HS-5 (cell line): ENCODE measurements around the gene RFX7.

Experiments used
- DNase-seq: peaks from one replicate; pipeline ENCODE4 v3.0.0-alpha.2; 2012; ENCODE audit warnings: low read depth

The RFX7 gene

DNA sequence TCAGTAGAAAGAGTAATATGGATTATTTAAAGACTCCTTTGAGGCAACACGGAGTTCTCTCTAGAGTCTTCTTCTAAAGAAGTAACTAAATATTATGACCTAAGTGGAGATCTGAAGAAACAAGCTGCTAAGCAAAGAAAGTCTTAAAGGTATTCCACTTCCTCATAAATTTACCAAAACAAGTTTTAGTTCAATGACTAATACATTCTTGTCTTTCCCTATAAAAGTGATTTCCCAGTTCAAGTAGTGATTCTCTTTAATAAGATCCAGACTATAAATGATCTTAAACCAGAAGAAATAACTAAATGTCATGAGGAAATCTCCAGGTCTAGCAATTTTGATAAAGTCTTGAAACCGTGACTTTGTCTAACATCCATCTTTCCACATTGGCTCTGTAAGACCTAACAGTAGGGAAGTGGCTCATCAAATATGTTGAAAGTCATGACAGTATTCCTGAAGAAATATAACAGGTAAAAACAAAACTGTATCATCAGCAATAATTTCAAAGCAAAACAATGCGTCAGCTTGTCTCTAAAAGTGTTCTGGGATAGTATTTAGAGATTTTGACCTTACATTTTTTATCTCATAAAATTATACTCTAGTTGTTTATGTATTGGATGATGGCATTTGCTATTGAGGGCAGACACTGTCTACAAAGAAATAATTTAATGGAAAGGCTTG, 198.5 kb downstream of the RFX7 start:
- no peak for DNase-seq

DNA sequence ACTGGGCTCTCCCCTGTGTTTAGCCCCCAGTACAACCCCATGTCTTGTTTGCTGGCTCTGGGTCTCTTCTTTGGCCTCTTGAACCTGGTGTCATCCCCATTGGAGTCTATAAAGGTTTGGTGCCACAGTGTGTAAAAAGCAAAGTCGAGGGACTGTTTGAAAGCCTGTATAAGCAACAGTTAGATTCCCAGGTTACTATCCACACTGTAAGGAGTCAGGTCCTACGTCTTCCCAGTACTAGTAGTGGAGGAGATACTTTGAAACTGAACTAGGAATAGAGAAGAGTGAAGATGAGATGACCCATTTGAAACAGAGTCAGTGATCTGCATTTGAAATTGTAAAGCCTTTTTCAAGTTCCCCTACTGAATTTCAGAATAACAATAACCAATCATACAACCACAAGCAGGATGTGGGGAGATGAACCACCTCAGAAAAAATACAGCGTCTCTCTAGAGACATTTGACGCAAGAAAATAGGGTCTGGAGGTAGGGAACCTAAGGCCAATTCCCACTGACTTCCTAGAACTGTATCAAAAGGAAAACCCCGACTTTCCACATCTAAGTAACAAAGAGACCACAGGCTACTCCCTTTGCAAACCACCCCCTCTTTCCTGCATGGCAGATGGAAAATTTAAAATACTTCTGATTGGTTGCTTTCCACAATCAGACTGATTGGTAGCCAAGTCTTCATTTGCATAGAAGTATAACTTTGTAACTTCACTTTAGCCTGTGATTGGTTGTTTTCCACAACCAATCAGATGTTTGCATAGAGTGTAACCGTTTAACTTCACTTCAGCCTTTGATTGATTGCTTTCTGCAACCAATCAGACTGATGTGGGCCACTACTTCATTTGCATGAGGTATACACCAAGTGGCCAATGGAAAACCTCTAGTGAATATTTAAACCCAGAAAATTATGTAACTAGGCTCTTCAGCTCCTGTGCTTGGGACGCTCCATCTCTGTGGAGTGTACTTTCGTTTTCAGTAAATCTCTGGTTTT, 200.4 kb downstream of the RFX7 start:
- no peak for DNase-seq

- DNase-seq, result no peak
Measured at GRCh38 chr15:56042498-56042897, 201.2 kb downstream of the RFX7 start.

- no peak for DNase-seq
Measured at GRCh38 chr15:56042031-56042430, 201.6 kb downstream of the RFX7 start.

DNA sequence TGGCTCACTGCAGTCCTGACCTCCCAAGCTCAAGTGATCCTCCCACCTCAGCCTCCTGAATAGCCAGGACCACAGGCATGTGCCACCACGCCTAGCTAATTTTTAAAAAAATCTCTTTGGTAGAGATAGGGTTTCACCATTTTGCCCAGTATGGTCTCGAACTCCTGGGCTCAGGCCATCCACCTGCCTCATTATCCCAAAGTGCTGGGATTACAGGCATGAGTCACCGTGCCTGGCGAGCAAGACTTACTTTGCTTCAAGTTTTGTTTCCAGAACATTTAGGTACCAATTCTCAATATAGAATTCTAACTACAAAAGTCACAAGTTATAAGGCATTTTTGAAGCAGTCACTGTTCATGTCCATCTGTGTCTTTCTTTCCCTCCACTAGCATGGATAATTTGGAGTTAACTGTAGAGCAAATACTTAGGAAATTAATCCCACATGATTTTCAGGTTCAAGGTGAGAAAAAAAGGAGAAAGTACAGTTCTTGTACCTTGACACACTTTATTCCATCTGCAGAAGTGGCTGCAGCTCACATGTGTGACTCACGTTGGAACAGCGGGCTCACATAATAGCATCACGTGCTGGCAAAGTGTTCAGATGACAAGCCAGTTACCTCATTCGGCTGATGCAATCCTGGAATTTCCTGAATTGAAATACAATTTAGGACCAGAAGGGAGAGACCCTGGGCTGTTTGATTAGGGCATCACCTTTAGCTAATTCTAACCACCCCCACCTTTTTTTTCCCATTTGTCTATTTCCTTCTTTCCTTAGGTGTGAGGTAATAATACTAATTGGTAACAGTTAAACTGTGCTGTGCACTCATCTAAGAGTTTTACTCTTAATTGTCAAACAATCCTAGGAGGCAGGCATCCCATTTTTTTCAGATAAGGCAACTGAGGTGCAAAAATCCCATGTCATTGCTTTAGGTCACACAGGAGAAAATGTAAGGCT, 203.3 kb downstream of the RFX7 start:
- peak; percentile 96 for DNase-seq

GRCh38 chr15:56038707-56039106, 205.0 kb downstream of the RFX7 start:
- DNase-seq, result no peak

GRCh38 chr15:56038015-56038414, 205.7 kb downstream of the RFX7 start:
- DNase-seq, result peak; percentile 54
